ENCODE results near the gene B4GALT2. TPM values are rescaled to one million over a fixed set of nuclear protein-coding genes. Genes with fewer than 3 reads are reported as not detected.

B4GALT2 gene
- polyA plus RNA-seq, 1 of the 3 experiments (the other 2 are of a cell fraction) = 48.0 TPM

GRCh38 chr1:43947874-43948437 is 31.1 kb upstream of the B4GALT2 start:
- POLR2A ChIA-PET = interaction anchor here (1.0 to 1.2 kb wide), 3 partner anchors 11 to 35 kb away, joined by 3 to 6 read pairs (median 5); partner anchors contain the start of gene ATP6V0B
- no peaks in the 10 kb centered on the region for H3K9me3 ChIP-seq
- DNase-seq = peak; percentile 54

More at GRCh38 chr1:43947874-43948437, 31.1 kb upstream of the B4GALT2 start:
- peaks cover 13% of the 10 kb centered on the region; the same call in 1 of the 2 replicates for H3K79me2 ChIP-seq (ENCODE audit: insufficient read depth)
- no peak overlapping the region for H2AFZ ChIP-seq (ENCODE audit: low read depth)
- no peaks in the 10 kb centered on the region for H3K9me2 ChIP-seq
- WGBS (ENCODE audit: low lambda C conversion rate) = 22% methylated on average over 3 of the region's 3 CpGs
- no peaks in the 10 kb centered on the region for H3F3A ChIP-seq (replicated peaks; ENCODE audit: insufficient read depth)
- CTCF ChIA-PET = interaction anchor here (1.1 to 9.4 kb wide), 5 partner anchors 13 to 419 kb away, joined by 3 to 105 read pairs (median 6); partner anchors contain the start of gene ARTN
- peak overlapping the region; percentile 79 to 93 for H3K4me3 ChIP-seq (ENCODE audit: low read depth in 2 of 2, low read length in 1 of 2)
- H3K36me3 ChIP-seq (replicated peaks in 1 of 2; ENCODE audit: control insufficient read depth in 1 of 2, insufficient read depth in 2 of 2, low read length in 1 of 2) = peaks cover 0 to 17% of the 10 kb centered on the region in 2 experiments
- H3K4me2 ChIP-seq = peak overlapping the region; percentile 98
- peak overlapping the region in 1 of 2 experiments; percentile 34; a peak in 1 of 4 replicates for H3K27ac ChIP-seq (ENCODE audit: low read depth in 2 of 2, low read length in 1 of 2)
- H3K4me1 ChIP-seq (ENCODE audit: control insufficient read depth in 1 of 2, insufficient read depth in 2 of 2, low read depth in 1 of 2, low read length in 1 of 2) = peaks cover 12 to 26% of the 10 kb centered on the region in 2 experiments
- H3K9ac ChIP-seq = peak overlapping the region; percentile 90
- no peak for TF ChIP-seq IRF3 (IDR thresholded peaks at IDR 0.05; ENCODE audit: low read depth, low read length)
- TF ChIP-seq YY1 (IDR thresholded peaks at IDR 0.05; ENCODE audit: low read depth) = no peak
- TF ChIP-seq SIN3A (IDR thresholded peaks at IDR 0.05; ENCODE audit: borderline replicate concordance, low read depth, low read length) = no peak
- no peak for TF ChIP-seq EP300 (IDR thresholded peaks at IDR 0.05; ENCODE audit: borderline replicate concordance in 1 of 2, low read depth in 1 of 2, low read length in 1 of 2)
- no peak for TF ChIP-seq CHD2 (IDR thresholded peaks at IDR 0.05; ENCODE audit: low read length, partially characterized antibody)
- no peak for TF ChIP-seq TEAD4 (IDR thresholded peaks at IDR 0.05; ENCODE audit: borderline replicate concordance, insufficient read depth)
- TF ChIP-seq, protein P1, sequence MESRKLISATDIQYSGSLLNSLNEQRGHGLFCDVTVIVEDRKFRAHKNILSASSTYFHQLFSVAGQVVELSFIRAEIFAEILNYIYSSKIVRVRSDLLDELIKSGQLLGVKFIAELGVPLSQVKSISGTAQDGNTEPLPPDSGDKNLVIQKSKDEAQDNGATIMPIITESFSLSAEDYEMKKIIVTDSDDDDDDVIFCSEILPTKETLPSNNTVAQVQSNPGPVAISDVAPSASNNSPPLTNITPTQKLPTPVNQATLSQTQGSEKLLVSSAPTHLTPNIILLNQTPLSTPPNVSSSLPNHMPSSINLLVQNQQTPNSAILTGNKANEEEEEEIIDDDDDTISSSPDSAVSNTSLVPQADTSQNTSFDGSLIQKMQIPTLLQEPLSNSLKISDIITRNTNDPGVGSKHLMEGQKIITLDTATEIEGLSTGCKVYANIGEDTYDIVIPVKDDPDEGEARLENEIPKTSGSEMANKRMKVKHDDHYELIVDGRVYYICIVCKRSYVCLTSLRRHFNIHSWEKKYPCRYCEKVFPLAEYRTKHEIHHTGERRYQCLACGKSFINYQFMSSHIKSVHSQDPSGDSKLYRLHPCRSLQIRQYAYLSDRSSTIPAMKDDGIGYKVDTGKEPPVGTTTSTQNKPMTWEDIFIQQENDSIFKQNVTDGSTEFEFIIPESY (IDR thresholded peaks at IDR 0.05; ENCODE audit: borderline replicate concordance, low read depth) = no peak
- no peak for TF ChIP-seq PBX3 (IDR thresholded peaks at IDR 0.05)
- TF ChIP-seq TAF1 (IDR thresholded peaks at IDR 0.05; ENCODE audit: borderline replicate concordance, low read depth, low read length) = no peak
- TF ChIP-seq USF1 (IDR thresholded peaks at IDR 0.05; ENCODE audit: borderline replicate concordance, low read depth) = no peak
- no peak for TF ChIP-seq CTCF (IDR thresholded peaks at IDR 0.05)
- no peak for TF ChIP-seq GATA2 (CRISPR knock-in tag; IDR thresholded peaks at IDR 0.05)
- TF ChIP-seq TCF12 (IDR thresholded peaks at IDR 0.05) = no peak
- no peak for TF ChIP-seq SMC3 (IDR thresholded peaks at IDR 0.05; ENCODE audit: low read depth, low read length)
- TF ChIP-seq RFX5 (IDR thresholded peaks at IDR 0.05; ENCODE audit: low read length) = no peak
- H4K20me1 ChIP-seq (ENCODE audit: insufficient read depth) = peaks cover 6% of the 10 kb centered on the region; the same call in 1 of the 2 replicates
- no peaks in the 10 kb centered on the region for H3K27me3 ChIP-seq (ENCODE audit: insufficient read depth)
